Measurements from ENCODE around the gene POFUT2.

POFUT2 gene

GRCh38 chr21:45223236-45224185, 64.2 kb downstream of the POFUT2 start:
- DNase-seq (ENCODE audit: low spot score): peak; percentile 18

DNA sequence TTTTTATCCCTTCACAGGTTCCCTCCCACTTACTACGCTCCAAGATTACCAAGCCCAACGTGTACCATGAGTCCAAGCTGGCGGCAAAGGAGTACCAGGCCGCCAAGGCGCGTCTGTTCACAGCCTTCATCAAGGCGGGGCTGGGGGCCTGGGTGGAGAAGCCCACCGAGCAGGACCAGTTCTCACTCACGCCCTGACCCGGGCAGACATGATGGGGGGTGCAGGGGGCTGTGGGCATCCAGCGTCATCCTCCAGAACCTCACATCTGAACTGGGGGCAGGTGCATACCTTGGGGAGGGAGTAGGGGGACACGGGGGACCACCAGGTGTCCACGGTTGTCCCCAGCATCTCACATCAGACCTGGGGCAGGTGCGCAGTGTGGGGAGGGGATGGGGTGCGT, 65.7 kb downstream of the POFUT2 start:
- DNase-seq (ENCODE audit: low spot score): no peak

DNA sequence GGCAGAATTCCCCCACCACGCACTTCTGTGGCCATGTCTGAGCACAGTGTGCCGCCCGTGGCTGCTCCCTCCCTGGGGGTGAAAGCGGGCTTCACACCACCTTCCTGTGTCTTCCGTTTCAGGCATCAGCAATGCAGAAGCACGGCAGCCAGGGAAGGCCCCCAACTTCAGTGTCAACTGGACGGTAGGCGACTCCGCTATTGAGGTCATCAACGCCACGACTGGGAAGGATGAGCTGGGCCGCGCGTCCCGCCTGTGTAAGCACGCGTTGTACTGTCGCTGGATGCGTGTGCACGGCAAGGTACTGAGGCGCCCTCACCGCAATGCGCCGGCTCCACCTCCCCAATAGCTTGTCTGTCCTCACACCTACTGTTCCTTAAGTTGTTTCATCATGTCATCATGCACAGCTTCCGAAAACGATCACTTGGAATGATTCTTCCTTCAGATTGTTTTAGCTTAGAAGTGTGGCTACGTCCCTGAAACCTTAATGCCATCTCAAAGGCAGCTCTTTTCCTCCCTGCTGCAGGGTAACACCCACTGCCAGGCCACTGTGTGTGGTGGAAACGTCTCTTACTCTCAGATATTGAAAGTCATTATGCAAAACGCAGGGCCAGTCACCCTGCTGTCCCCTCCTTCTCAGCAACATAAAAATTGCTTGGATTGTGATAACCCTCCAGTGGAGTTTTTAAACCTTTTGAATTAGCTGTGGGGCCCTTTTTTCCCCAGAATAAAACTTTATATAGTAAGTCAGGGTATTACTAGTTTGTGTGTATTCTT, 66.8 kb downstream of the POFUT2 start:
- no peak for DNase-seq (ENCODE audit: low spot score)

DNA sequence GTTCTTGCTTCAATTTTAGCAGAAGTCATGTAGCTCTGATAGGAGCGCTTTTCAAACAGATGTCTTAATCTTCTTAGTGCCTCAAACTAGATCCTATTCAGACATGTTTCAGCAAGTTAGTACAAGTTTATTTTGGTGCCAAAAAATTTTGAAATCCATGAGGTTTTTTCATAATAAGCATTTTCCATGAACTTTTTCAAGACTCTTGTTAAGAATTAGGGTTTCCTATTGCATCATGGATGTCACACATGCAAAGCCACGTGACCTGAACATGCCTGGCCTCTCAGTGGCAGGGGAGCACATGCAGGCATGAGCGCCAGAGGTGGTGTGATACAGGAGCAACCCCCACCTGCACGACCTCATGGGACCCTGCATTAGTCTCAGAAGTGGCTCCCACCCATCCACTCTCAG, 67.6 kb downstream of the POFUT2 start:
- no peak for DNase-seq (ENCODE audit: low spot score)

DNA sequence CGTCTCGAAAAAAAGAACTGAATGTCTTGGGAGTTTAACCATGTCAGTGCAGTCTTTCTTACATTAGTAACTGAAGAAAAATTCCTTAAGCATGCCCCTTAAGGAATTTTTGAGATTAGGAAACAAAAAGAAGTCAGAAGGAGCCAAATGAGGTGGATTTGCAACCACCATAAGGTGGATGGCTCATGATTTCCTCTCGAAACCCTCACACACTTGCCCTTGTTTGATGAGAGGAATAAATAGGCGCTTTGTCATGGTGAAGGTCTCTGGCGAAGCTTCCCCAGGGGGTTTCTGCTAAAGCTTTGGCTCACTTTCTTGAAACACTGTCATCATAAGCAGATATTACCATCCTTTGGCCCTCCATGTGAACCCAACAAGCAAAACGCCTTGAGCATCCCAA, 68.2 kb downstream of the POFUT2 start:
- DNase-seq (ENCODE audit: low spot score): no peak

DNA sequence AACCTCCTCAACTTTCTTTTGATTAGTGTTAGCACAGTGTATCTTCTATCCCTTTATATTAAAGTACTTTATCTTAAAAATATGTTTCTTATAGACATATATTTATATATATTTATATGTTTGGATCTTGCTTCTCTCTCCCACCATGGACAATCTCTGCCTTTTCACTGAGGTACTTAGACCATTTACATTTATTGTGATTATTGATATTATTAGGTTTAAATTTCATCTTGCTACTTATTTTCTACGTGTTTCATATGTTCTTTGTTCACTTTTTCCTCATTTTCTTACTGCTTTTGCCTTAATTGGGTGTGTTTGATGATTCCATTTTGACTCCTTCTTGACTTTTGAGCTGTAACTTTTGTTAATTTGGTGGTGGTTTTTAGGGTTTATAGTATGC, 70.7 kb downstream of the POFUT2 start:
- DNase-seq (ENCODE audit: low spot score): no peak

GRCh38 chr21:45215213-45215612, 72.5 kb downstream of the POFUT2 start:
- DNase-seq (ENCODE audit: low spot score): no peak
